ENCODE data around the gene LRMDA. TPM values are rescaled to one million over a fixed set of nuclear protein-coding genes. Genes with fewer than 3 reads are reported as not detected.

The LRMDA gene
- total RNA-seq, 3 donors from 2014 or later = 8.3 to 17.1 (median 11.1) TPM

GRCh38 chr10:76070916-76071315 is 639.5 kb downstream of the LRMDA start:
- peak overlapping the region in 1 of 2 donors; percentile 1 for H3K27ac ChIP-seq
- H3K4me3 ChIP-seq = no peak overlapping the region
- TF ChIP-seq, protein P1, sequence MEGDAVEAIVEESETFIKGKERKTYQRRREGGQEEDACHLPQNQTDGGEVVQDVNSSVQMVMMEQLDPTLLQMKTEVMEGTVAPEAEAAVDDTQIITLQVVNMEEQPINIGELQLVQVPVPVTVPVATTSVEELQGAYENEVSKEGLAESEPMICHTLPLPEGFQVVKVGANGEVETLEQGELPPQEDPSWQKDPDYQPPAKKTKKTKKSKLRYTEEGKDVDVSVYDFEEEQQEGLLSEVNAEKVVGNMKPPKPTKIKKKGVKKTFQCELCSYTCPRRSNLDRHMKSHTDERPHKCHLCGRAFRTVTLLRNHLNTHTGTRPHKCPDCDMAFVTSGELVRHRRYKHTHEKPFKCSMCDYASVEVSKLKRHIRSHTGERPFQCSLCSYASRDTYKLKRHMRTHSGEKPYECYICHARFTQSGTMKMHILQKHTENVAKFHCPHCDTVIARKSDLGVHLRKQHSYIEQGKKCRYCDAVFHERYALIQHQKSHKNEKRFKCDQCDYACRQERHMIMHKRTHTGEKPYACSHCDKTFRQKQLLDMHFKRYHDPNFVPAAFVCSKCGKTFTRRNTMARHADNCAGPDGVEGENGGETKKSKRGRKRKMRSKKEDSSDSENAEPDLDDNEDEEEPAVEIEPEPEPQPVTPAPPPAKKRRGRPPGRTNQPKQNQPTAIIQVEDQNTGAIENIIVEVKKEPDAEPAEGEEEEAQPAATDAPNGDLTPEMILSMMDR (IDR thresholded peaks at IDR 0.05) = no peak
- H3K4me1 ChIP-seq = no peaks in the 10 kb centered on the region
- no peaks in the 10 kb centered on the region for H3K9me3 ChIP-seq
- no peaks in the 10 kb centered on the region for H3K27me3 ChIP-seq
- intact Hi-C loops (cut with DNase I; ENCODE audit: low total_unique reads) = no loop called here
- no peak for DNase-seq (ENCODE audit: low spot score in 2 of 2)
- H3K36me3 ChIP-seq = no peaks in the 10 kb centered on the region

DNA sequence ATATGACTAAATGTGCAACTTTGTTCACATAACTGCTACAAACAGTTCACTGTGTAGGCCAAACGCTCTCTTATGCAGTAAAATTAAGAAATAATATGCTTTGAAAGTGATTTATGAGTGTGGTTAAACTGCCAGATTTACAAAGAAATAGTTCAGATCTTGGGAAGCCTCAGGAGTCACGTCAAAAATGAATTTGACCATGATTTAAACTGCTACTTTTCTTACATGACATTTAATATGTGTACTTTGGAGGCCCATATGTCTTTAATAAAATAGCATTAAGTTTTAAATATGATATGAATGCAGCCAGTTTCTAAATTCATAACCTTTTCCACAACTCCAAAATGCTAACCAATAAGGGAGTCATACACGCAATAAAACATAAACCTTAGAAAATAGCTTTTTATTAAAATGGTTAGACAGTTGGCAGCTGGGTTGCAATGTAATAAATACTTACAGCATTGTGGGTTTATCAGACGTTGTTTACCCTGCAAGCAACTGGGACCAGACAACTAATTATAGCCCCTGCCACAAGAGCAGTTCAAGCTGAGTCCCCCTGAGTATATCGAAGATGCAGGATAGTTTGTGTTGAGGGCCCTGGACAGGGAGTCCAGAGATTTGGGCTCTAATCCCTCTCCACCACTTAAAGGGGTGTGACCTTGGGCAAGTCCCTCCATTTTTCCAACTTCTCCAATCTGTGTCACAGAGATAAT is 640.4 kb downstream of the LRMDA start:
- H3K27ac ChIP-seq = no peak overlapping the region
- intact Hi-C loops (cut with DNase I; ENCODE audit: low total_unique reads) = no loop called here
- TF ChIP-seq POLR2A (IDR thresholded peaks at IDR 0.05) = no peak
- TF ChIP-seq, protein P1 (IDR thresholded peaks at IDR 0.05) = no peak
- no peak for DNase-seq (ENCODE audit: low spot score in 2 of 2)
- no peaks in the 10 kb centered on the region for H3K27me3 ChIP-seq
- no peak overlapping the region for H3K4me3 ChIP-seq
- no peaks in the 10 kb centered on the region for H3K36me3 ChIP-seq
- H3K9me3 ChIP-seq = no peaks in the 10 kb centered on the region
- no peaks in the 10 kb centered on the region for H3K4me1 ChIP-seq

GRCh38 chr10:76072384-76072783 is 641.0 kb downstream of the LRMDA start:
- intact Hi-C loops (cut with DNase I; ENCODE audit: low total_unique reads) = no loop called here
- DNase-seq (ENCODE audit: low spot score in 2 of 2) = no peak
- Histone ChIP-seq H3K4me1 (no peaks in the 10 kb centered on the region), H3K27ac (no peak overlapping the region), H3K9me3 (no peaks in the 10 kb centered on the region), H3K36me3 (no peaks in the 10 kb centered on the region), H3K27me3 (no peaks in the 10 kb centered on the region), H3K4me3 (no peak overlapping the region)
- TF ChIP-seq, protein P1 (IDR thresholded peaks at IDR 0.05) = no peak
- TF ChIP-seq POLR2AphosphoS5 (IDR thresholded peaks at IDR 0.05) = no peak
- no peak for TF ChIP-seq POLR2A (IDR thresholded peaks at IDR 0.05)

- intact Hi-C loops (cut with DNase I; ENCODE audit: low total_unique reads) = no loop called here
- Histone ChIP-seq H3K4me1 (no peaks in the 10 kb centered on the region), H3K27me3 (no peaks in the 10 kb centered on the region)
Measured at GRCh38 chr10:76073524-76073923, 642.1 kb downstream of the LRMDA start.

DNA sequence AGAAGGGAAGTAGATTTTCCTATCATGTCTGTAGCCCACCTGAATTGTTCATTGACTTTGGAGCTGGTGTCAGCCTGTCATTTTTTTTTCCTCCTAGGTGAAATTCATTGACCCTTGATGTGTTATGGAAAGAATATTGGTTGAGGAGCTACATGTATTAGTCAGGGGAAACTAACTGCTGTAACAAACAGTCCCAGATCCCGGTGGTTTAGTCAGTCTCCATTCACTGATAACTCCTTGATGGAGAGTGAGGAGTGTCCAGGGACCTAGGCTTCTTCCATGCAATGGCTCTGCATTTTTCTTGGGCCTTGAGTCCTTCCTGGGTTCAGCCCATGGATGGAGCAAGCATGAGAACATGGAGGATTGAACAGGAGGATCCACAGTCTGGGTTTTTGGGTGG is 643.2 kb downstream of the LRMDA start:
- H3K4me1 ChIP-seq = no peaks in the 10 kb centered on the region
- H3K27ac ChIP-seq = no peak overlapping the region
- intact Hi-C loops (cut with DNase I; ENCODE audit: low total_unique reads) = no loop called here
- no peaks in the 10 kb centered on the region for H3K36me3 ChIP-seq
- H3K9me3 ChIP-seq = no peaks in the 10 kb centered on the region
- no peaks in the 10 kb centered on the region for H3K27me3 ChIP-seq
- H3K4me3 ChIP-seq = no peak overlapping the region
- TF ChIP-seq POLR2A (IDR thresholded peaks at IDR 0.05) (no peak), POLR2AphosphoS5 (IDR thresholded peaks at IDR 0.05) (no peak)
- TF ChIP-seq, protein P1 (IDR thresholded peaks at IDR 0.05) = no peak
- no peak for DNase-seq (ENCODE audit: low spot score in 2 of 2)

More at GRCh38 chr10:76073524-76073923, 642.1 kb downstream of the LRMDA start:
- DNase-seq (ENCODE audit: low spot score in 2 of 2) = no peak
- Histone ChIP-seq H3K9me3 (no peaks in the 10 kb centered on the region), H3K4me3 (no peak overlapping the region), H3K36me3 (no peaks in the 10 kb centered on the region), H3K27ac (no peak overlapping the region)
- TF ChIP-seq POLR2AphosphoS5 (IDR thresholded peaks at IDR 0.05) (no peak), POLR2A (IDR thresholded peaks at IDR 0.05) (no peak)
- TF ChIP-seq, protein P1 (IDR thresholded peaks at IDR 0.05) = no peak
